H1 (cell line): ENCODE measurements around the gene POLR2C. TPM values are rescaled to one million over a fixed set of nuclear protein-coding genes. Genes with fewer than 3 reads are reported as not detected.

Source experiments
- CTCF ChIA-PET: fragments of 300-600 bp; sonication (Branson Sonifier 250); formaldehyde crosslinking; loops from one replicate; lab custom pipeline; 2021; ENCODE audit not compliant: partially characterized antibody; lab: Charles Lee
- POLR2A ChIA-PET: fragments of 300-600 bp; sonication (Branson Sonifier 250); formaldehyde crosslinking; loops from one replicate; lab custom pipeline; 2021; ENCODE audit warnings: inconsistent platforms; ENCODE audit not compliant: partially characterized antibody; lab: Charles Lee
- DNase-seq, 2 experiments: peaks; one replicate each; pipeline versions ENCODE4 v3.0.0 to v3.0.0-alpha.2; 2010 to 2022; ENCODE audit warnings: low spot score in 2 of 2, low read depth in 1 of 2, mixed read lengths in 1 of 2
- FAIRE-seq: peaks from 2 replicates; lab custom pipeline; 2011; peaks lifted over from hg19 to GRCh38; lab: Jason Lieb, UNC
- H2AFZ ChIP-seq: 2 replicates; pipeline ENCODE4 v1.8.1; 2012; ENCODE audit warnings: low read length, inconsistent platforms
- H2AK5ac ChIP-seq: 2 replicates; pipeline ENCODE4 v1.6.1; 2013; ENCODE audit warnings: low read depth, low read length
- H2BK120ac ChIP-seq: replicated peaks from 2 replicates; pipeline ENCODE3; 2013; ENCODE audit warnings: low read depth, low read length, inconsistent platforms
- H2BK12ac ChIP-seq: 2 replicates; pipeline ENCODE4 v1.6.1; 2013; ENCODE audit warnings: low read depth, low read length
- H2BK15ac ChIP-seq: 2 replicates; pipeline ENCODE4 v1.6.1; 2013; ENCODE audit warnings: low read length
- H2BK20ac ChIP-seq: 2 replicates; pipeline ENCODE4 v1.6.1; 2013; ENCODE audit warnings: low read length
- H2BK5ac ChIP-seq: 2 replicates; pipeline ENCODE4 v1.6.1; 2013; ENCODE audit warnings: low read depth, low read length
- H3K14ac ChIP-seq: 2 replicates; pipeline ENCODE4 v1.6.1; 2013; ENCODE audit warnings: inconsistent platforms; ENCODE audit not compliant: insufficient read length
- H3K18ac ChIP-seq: 2 replicates; pipeline ENCODE4 v1.6.1; 2013; ENCODE audit warnings: low read length; ENCODE audit errors: extremely low read depth
- H3K23ac ChIP-seq: 2 replicates; pipeline ENCODE4 v1.6.1; 2013; ENCODE audit warnings: inconsistent platforms; ENCODE audit not compliant: insufficient read length
- H3K23me2 ChIP-seq: 2 replicates; pipeline ENCODE4 v1.6.1; 2013; ENCODE audit warnings: low read depth, low read length
- H3K27ac ChIP-seq: 2 replicates; pipeline ENCODE4 v1.6.1; 2011; ENCODE audit warnings: low read depth, low read length, inconsistent platforms
- H3K27me3 ChIP-seq, 4 experiments: replicated peaks in 1 of 4; 1 replicate in 1 of 4; 2 replicates in 3 of 4; pipeline versions ENCODE4 v1.6.1 to v1.8.1; 2011 to 2013; ENCODE audit warnings: low read length in 3 of 4, mild to moderate bottlenecking in 3 of 4, inconsistent platforms in 2 of 4, mixed read lengths in 2 of 4, moderate library complexity in 1 of 4; ENCODE audit not compliant: control insufficient read depth in 3 of 4, insufficient read depth in 3 of 4; ENCODE audit errors: extremely low read depth in 1 of 4
- H3K36me3 ChIP-seq, 4 experiments: 2 replicates each; pipeline versions ENCODE4 v1.6.1 to v1.8.1; 2011 to 2013; ENCODE audit warnings: mild to moderate bottlenecking in 4 of 4, low read length in 3 of 4, moderate library complexity in 2 of 4, control low read depth in 1 of 4, inconsistent platforms in 1 of 4; ENCODE audit not compliant: insufficient read depth in 4 of 4, control insufficient read depth in 2 of 4
- H3K4ac ChIP-seq: replicated peaks from 2 replicates; pipeline ENCODE3; 2013; ENCODE audit warnings: low read length, low read depth, mixed read lengths, inconsistent platforms; ENCODE audit not compliant: insufficient read length
- H3K4me1 ChIP-seq, 4 experiments: replicated peaks in 1 of 4; 1 replicate in 1 of 4; 2 replicates in 3 of 4; pipeline versions ENCODE4 v1.6.1 to v1.8.1; 2011 to 2013; ENCODE audit warnings: low read length in 3 of 4, inconsistent platforms in 2 of 4, mixed read lengths in 1 of 4; ENCODE audit not compliant: insufficient read depth in 4 of 4, control insufficient read depth in 3 of 4
- H3K4me2 ChIP-seq, 2 experiments: 2 replicates each; pipeline versions ENCODE4 v1.6.1 to v1.8.1; 2011 to 2013; ENCODE audit warnings: low read depth in 2 of 2, low read length in 2 of 2, control low read depth in 1 of 2, inconsistent platforms in 1 of 2, mild to moderate bottlenecking in 1 of 2; ENCODE audit not compliant: insufficient read depth in 1 of 2
- H3K4me3 ChIP-seq, 4 experiments: fragments of 200-600, 300-600 bp in 1 of 4; sonication (generic), shearing (Covaris generic), sonication (Bioruptor Twin) in 1 of 4; 2 replicates each; pipeline versions ENCODE4 v1.5.1 to v1.8.1; 2011 to 2016; ENCODE audit warnings: low read length in 4 of 4, low read depth in 3 of 4, control low read depth in 2 of 4, inconsistent platforms in 2 of 4, mild to moderate bottlenecking in 2 of 4, mixed read lengths in 1 of 4, moderate library complexity in 1 of 4; ENCODE audit not compliant: insufficient read depth in 2 of 4; ENCODE audit errors: extremely low read depth in 1 of 4
- H3K56ac ChIP-seq: replicated peaks from 2 replicates; pipeline ENCODE3; 2013; ENCODE audit warnings: low read depth, mild to moderate bottlenecking, mixed read lengths, low read length, inconsistent platforms; ENCODE audit not compliant: insufficient read length
- H3K79me1 ChIP-seq: 2 replicates; pipeline ENCODE4 v1.6.1; 2013; ENCODE audit warnings: low read depth, low read length, control low read depth
- H3K79me2 ChIP-seq, 2 experiments: 2 replicates each; pipeline versions ENCODE4 v1.6.1 to v1.8.1; 2012 to 2013; ENCODE audit warnings: low read length in 2 of 2, mild to moderate bottlenecking in 2 of 2, inconsistent platforms in 1 of 2; ENCODE audit not compliant: insufficient read depth in 2 of 2, control insufficient read depth in 1 of 2
- H3K9ac ChIP-seq, 4 experiments: replicated peaks in 1 of 4; 1 replicate in 1 of 4; 2 replicates in 3 of 4; pipeline versions ENCODE4 v1.6.1 to v1.8.1; 2011 to 2013; ENCODE audit warnings: low read depth in 3 of 4, low read length in 3 of 4, control low read depth in 2 of 4, mild to moderate bottlenecking in 2 of 4, moderate library complexity in 2 of 4, inconsistent platforms in 1 of 4; ENCODE audit errors: extremely low read depth in 1 of 4
- H3K9me3 ChIP-seq, 2 experiments: 2 replicates each; pipeline versions ENCODE4 v1.6.1 to v1.8.1; 2012 to 2013; ENCODE audit warnings: mild to moderate bottlenecking in 2 of 2, moderate library complexity in 2 of 2, control low read depth in 1 of 2, inconsistent platforms in 1 of 2, low read depth in 1 of 2, low read length in 1 of 2, mixed read lengths in 1 of 2; ENCODE audit not compliant: insufficient read depth in 2 of 2
- H4K20me1 ChIP-seq, 2 experiments: replicated peaks in 1 of 2; 2 replicates each; pipeline versions ENCODE3 to v1.8.1; 2011 to 2013; ENCODE audit warnings: inconsistent platforms in 2 of 2, low read length in 2 of 2, mild to moderate bottlenecking in 1 of 2; ENCODE audit not compliant: insufficient read depth in 2 of 2, control insufficient read depth in 1 of 2
- H4K5ac ChIP-seq: 2 replicates; pipeline ENCODE4 v1.6.1; 2013; ENCODE audit warnings: low read length, low read depth, mixed read lengths, inconsistent platforms; ENCODE audit not compliant: insufficient read length
- H4K8ac ChIP-seq: 2 replicates; pipeline ENCODE4 v1.8.0; 2013; ENCODE audit warnings: mild to moderate bottlenecking, moderate library complexity, low read length, inconsistent platforms; ENCODE audit not compliant: insufficient read depth; ENCODE audit errors: extremely low read depth
- H4K91ac ChIP-seq: replicated peaks from 2 replicates; pipeline ENCODE3; 2013; ENCODE audit warnings: low read length, mixed read lengths, inconsistent platforms; ENCODE audit not compliant: insufficient read length
- CTCF ChIP-seq, 3 experiments: IDR thresholded peaks; 1 replicate in 2 of 3; 2 replicates in 1 of 3; pipeline versions ENCODE4 v1.5.1 to v1.6.1; 2011; ENCODE audit warnings: low read length in 3 of 3, mild to moderate bottlenecking in 3 of 3, inconsistent platforms in 2 of 3, low read depth in 1 of 3, moderate library complexity in 1 of 3; ENCODE audit not compliant: insufficient read depth in 1 of 3; ENCODE audit errors: control extremely low read depth in 1 of 3
- WGBS, 2 experiments: shearing (Covaris generic) in 1 of 2; methylation state at CpG; one replicate each; pipeline versions ENCODE4 v1.1.6 to v1.1.7; 2013 to 2015; ENCODE audit warnings: low lambda C conversion rate in 2 of 2, mixed read lengths in 2 of 2, inconsistent platforms in 1 of 2, low coverage in 1 of 2, missing lambda C conversion rate in 1 of 2; ENCODE audit not compliant: insufficient replicate concordance in 2 of 2, insufficient coverage in 1 of 2, insufficient read length in 1 of 2; ENCODE audit errors: extremely low coverage in 1 of 2, missing lambda C conversion rate in 1 of 2; 5-methylcytosine and 5-hydroxymethylcytosine counted together
- polyA plus RNA-seq, 7 experiments: library from polyadenylated mRNA; depleted of rRNA in 3 of 7; stranded (reverse) in 5 of 7; unstranded in 2 of 7; fragments of >200 nt in 5 of 7; fragments of 200-250 nt in 2 of 7; gene quantifications; 1 replicate in 5 of 7; 2 replicates in 1 of 7; 4 replicates in 1 of 7; pipeline versions ENCODE4 v1.2.1 to v1.2.3, GENCODE V29; 2011 to 2013; ENCODE audit warnings: missing spikeins in 2 of 7, mixed read lengths in 2 of 7
- total RNA-seq: library from RNA; stranded (reverse); fragmentation: NEBNext Ultra II Directional; extraction: Animal tissue kit (Norgen Biotek cat#: 25700); gene quantifications from 2 replicates; pipeline ENCODE4 v1.2.1, GENCODE V29; 2021

POLR2C gene
- total and polyA plus RNA-seq, 2 of the 8 experiments (the other 6 are each of a cell fraction or from before 2014, with no cell fraction given): 72.5 to 132 TPM

GRCh38 chr16:57477531-57478202 lies 15.2 kb downstream of the POLR2C start:
- DNase-seq (no peak), FAIRE-seq (no peak)
- Histone ChIP-seq H3K4me2 (peak overlapping the region in 1 of 2 experiments; percentile 1; a peak in 3 of 4 replicates), H3K9ac (no peak overlapping the region), H3K4me1 (peaks cover 5 to 52% (median 39%) of the 10 kb centered on the region in 4 experiments), H3K36me3 (peaks cover 0 to 10% (median 5%) of the 10 kb centered on the region in 4 experiments; a peak in 3 of 8 replicates), H3K4me3 (no peak overlapping the region; a peak in 1 of 8 replicates), H4K5ac (no peak overlapping the region), H2BK20ac (no peak overlapping the region), H2BK12ac (peak overlapping the region; percentile 18; the same call in 1 of the 2 replicates), H3K23me2 (peaks cover 8% of the 10 kb centered on the region; the same call in 1 of the 2 replicates), H4K91ac (peak overlapping the region; percentile 47), H3K27me3 (no peaks in the 10 kb centered on the region; a peak in 1 of 7 replicates), H3K18ac (no peak overlapping the region), H3K79me1 (0 out of 2 replicates have a peak, but pooled peaks cover 5% of the 10 kb centered on the region), H3K79me2 (no peaks in the 10 kb centered on the region), H2AK5ac (no peak overlapping the region), H2AFZ (no peak overlapping the region), H2BK5ac (peak overlapping the region; percentile 71; the same call in 1 of the 2 replicates), H4K20me1 (peaks cover 2 to 3% of the 10 kb centered on the region in 2 experiments), H3K4ac (no peak overlapping the region), H3K9me3 (no peaks in the 10 kb centered on the region), H3K14ac (no peak overlapping the region), H3K27ac (no peak overlapping the region), H2BK120ac (no peak overlapping the region), H3K23ac (no peak overlapping the region), H2BK15ac (peak overlapping the region; percentile 95; the same call in 1 of the 2 replicates), H3K56ac (no peak overlapping the region), H4K8ac (no peak overlapping the region; the same call in 1 of the 2 replicates)
- CTCF ChIA-PET: interaction anchor here (2.3 to 15.0 kb wide), 5 partner anchors 16 to 55 kb away, joined by 5 to 210 read pairs (median 8); partner anchors contain the start of gene POLR2C
- 55% methylated on average over 9 of the region's 9 CpGs; no CpG with 5 or more reads in 1 of the 2 experiments for WGBS, 2 experiments
- POLR2A ChIA-PET: interaction anchor here (1.4 to 10.3 kb wide), 2 partner anchors 42 to 51 kb away, joined by 4 to 67 read pairs; no protein-coding TSS in a partner anchor
- TF ChIP-seq CTCF (IDR thresholded peaks at IDR 0.05; ENCODE audit: control extremely low read depth in 1 of 3, insufficient read depth in 1 of 3, low read depth in 1 of 3, low read length in 3 of 3): no peak
- TF ChIP-seq, all 59 proteins: peak for 0
